NCI-H146 treated with DMSO at 0.1 percent for 48 hours (cell line): ENCODE results near the gene HIF3A.
"Not testable (repeated sequence)": the region's sequence is repeated elsewhere in the genome, so short reads cannot be mapped to it uniquely, and the experiment has no call there.

Experiments used
- DNase-seq: peaks from one replicate; lab custom pipeline; 2025; ENCODE audit not compliant: unreplicated experiment; lab: John Stamatoyannopoulos, UW

The HIF3A gene

GRCh38 chr19:46296722-46297461 is at the start of gene HIF3A:
Gene HIF3A, plus strand, starts transcription at chr19:46297042. Its CDS starts 35 bp downstream, at chr19:46297077.
- peak; percentile 16 for DNase-seq

GRCh38 chr19:46250076-46250735 is 46.6 kb upstream of the HIF3A start:
- DNase-seq, result no peak

DNA sequence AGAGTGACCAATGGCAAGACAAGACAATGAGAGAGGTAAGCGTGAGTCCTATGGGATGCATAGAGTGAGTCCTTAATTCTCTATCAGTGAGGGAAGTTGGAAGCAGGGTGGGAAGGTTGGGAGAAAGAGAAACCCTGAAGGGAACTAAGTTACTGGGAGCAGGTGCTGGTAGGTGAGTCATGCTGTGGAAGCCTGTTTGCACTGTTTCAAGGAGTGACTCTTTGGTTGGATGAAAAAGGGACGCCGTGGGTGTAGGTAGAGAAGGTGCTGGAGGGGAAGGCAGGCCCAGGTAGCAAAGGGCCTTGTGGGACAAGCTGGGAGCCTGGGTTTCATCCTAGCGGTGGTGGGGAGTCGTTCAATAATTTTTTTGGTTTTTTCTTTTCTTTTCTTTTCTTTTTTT is 45.4 kb upstream of the HIF3A start:
- DNase-seq, result no peak

- no peak for DNase-seq
These were observed 42.1 kb upstream of the HIF3A start for GRCh38 chr19:46254776-46255175.

DNA sequence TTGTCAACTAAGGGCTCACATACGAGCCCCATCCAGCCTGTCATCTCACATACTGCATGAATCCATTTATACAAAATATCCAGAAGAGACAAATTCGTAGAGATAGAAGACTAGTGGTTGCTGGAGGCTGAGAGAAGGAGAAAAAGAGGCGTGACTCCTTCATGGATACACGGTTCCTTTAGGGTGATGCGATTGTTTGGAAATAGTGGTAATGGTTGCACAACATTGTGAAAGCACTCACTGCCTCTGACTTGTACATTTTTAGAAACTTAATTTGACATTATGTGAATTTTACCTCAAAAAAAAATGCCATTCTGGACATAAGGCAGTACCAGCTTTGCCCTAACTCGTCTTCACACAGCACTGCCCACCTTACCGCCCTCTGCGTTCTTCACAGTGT is 40.0 kb upstream of the HIF3A start:
- no peak for DNase-seq

- DNase-seq, result not testable (repeated sequence)
These were observed 35.3 kb upstream of the HIF3A start for GRCh38 chr19:46261501-46261900.

GRCh38 chr19:46262684-46263296 is 34.1 kb upstream of the HIF3A start:
- peak; percentile 34 for DNase-seq

- DNase-seq, result not testable (repeated sequence)
These were observed 32.0 kb upstream of the HIF3A start for GRCh38 chr19:46264801-46265200.

- DNase-seq, result peak; percentile 75
These were observed 31.5 kb upstream of the HIF3A start for GRCh38 chr19:46265217-46265828.

DNA sequence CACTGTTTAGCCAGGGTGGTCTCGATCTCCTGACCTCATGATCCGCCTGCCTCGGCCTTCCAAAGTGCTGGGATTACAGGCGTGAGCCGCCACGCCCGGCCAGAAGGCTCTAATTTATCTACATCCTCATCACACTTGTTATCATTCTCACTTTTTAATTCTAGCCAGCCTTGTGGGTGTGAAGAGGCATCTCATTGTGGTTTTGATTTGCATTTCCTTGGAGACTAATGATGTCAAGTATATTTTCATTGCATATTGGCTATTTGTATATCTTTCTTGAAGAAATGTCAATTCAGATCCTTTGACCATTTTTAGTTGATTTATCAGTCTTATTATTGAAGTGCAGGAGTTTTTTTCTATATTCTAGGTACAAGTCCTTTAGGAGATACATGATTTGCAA is 27.7 kb upstream of the HIF3A start:
- DNase-seq, result no peak

- no peak for DNase-seq
These were observed 26.2 kb upstream of the HIF3A start for GRCh38 chr19:46270521-46271256.

GRCh38 chr19:46271481-46272197 is 25.2 kb upstream of the HIF3A start:
- no peak for DNase-seq

DNA sequence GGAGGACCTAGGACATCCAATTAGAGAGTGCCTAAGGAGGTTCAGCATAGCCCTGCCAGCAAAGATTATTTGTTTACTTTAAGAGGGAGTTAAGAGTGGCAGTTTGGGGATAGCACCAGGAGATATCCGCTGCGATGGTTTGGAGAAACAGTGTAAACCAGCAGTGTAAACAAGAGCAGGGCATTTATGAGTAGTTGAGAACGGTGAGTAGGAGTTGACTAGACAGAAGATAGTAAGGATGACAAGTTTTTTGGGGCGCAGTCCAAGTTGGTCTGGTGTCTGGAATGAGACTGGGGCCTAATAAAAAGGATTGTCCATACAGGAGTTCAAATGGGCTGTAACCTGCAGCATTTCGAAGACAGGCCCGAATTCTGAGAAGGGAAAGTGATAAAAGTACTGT is 22.9 kb upstream of the HIF3A start:
- not testable (repeated sequence) for DNase-seq

DNA sequence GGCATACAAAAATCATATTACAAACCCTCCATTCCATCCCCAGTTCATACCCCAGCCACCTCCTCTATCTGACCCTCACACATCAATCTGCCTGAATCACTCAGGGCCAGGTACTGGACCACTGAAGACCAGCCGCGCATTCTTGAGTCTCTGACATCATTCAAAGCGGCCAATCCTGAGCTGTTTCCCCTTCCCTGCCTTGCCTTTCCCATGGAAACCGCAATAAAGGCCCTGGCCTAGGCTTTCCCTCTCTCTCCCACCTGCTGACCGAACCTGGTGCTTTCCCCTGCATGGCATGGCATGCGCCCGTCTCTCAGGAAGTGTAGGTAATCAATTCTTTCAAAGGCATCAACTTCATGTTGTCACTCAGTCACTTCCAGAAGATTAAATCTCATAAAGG is 17.7 kb upstream of the HIF3A start:
- DNase-seq, result no peak

GRCh38 chr19:46283771-46284170 is 13.1 kb upstream of the HIF3A start:
- DNase-seq, result no peak

DNA sequence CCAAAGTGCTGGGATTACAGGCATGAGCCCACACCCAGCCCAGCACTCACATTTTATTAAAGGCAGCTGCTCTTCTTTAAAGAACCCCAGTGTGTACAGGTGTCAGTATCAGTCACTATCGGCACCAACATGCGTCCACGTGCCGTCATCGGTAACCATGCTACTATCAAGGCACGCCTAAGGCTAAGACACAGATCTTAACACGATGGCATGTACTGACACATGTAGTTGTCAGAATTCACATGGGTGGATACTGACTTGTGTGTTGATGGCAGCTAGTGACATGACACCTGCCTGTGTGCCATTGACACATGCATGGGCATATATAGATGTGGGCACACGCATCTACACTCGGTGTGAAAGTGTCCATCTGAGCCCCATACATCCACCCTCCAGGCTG is 12.2 kb upstream of the HIF3A start:
- no peak for DNase-seq

- DNase-seq, result no peak
These were observed 9.3 kb upstream of the HIF3A start for GRCh38 chr19:46287585-46287984.

- no peak for DNase-seq
These were observed 7.8 kb upstream of the HIF3A start for GRCh38 chr19:46288896-46289588.

- DNase-seq, result no peak
These were observed 6.9 kb upstream of the HIF3A start for GRCh38 chr19:46289724-46290619.
